Measurements from ENCODE around the gene CRABP2.

CRABP2 gene

DNA sequence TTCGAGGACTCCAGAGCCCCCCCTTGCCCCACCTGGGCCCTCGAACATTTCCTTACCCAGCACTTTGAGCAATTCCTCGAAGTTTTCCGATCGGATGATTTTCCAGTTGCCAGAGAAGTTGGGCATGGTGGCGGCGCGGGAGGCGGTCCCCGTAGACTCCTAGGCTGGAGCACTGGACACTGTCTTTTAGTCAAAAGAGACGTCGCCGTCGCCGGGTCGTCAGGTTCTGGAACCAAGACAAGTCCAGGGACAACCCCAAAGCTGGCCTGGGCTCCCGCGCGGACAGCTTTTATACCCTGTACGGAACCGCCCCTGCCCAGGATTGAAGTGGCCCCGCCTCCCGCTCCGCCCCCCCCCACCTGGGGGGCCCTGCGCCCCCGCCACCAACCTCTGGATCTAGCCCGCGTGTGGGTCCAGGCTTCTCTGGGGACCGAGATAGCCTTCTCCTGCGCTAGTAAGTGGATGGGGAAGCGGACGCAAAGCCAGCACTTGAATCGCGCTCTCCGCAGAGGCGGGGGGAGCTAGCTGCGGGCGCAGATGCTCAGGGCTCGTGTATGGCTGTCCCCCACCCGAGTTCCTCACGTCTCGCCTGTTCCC lies at the start of gene CRABP2:
CRABP2 (minus strand) TSS at position 263 of the 597 bp plus-strand sequence; CDS start at position 126, 137 bp downstream.
- FAIRE-seq = no peak

DNA sequence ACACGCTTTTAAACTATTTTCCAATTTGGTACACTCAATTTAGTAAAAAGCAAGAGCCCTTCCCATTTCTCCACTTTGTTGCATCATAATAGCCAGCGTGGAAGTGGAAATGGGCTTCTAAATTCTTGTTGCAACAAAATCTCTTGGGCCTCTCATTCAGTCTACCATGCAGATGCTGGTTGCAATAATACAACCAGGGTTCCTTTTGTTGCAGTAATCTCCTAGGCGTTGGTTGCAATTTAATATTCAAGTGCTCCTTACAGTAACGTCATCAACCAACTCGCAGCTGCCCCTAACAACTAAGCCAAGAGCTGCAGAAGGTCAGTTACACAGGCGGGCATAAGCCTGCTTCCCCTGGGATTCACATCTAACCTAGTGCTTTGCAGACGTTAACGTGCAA lies 48.8 kb upstream of the CRABP2 start:
- FAIRE-seq = no peak

DNA sequence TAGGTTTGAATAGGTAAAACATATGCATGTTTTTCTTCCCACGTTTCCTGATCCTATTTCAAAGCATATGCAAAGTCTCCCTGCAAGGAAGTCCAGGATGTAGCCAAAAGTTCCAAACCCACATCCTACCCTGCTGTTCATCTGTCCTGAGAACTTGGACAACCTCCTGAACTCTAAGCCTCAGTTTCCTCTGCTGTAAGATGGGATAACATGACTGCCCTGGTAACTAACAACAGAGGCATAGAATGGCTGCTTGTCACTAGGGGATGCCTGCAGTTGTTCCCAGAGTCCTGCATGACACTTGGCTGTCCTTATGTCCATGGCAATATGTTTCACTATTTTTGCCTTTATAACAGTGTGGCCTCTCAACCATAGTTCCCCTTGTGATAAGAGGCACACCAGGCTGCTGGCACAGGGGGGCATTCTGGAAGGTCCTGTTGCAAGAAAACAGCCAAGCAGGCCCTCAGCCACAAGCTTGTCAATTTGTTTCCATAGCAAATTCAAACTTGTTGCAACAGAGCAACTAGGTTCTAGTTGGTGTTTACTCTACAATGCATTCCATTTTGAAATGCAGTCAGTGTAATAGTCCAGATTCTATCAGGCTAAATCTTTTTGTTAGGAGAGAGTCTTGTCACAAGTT lies 47.6 kb upstream of the CRABP2 start:
- FAIRE-seq = no peak

DNA sequence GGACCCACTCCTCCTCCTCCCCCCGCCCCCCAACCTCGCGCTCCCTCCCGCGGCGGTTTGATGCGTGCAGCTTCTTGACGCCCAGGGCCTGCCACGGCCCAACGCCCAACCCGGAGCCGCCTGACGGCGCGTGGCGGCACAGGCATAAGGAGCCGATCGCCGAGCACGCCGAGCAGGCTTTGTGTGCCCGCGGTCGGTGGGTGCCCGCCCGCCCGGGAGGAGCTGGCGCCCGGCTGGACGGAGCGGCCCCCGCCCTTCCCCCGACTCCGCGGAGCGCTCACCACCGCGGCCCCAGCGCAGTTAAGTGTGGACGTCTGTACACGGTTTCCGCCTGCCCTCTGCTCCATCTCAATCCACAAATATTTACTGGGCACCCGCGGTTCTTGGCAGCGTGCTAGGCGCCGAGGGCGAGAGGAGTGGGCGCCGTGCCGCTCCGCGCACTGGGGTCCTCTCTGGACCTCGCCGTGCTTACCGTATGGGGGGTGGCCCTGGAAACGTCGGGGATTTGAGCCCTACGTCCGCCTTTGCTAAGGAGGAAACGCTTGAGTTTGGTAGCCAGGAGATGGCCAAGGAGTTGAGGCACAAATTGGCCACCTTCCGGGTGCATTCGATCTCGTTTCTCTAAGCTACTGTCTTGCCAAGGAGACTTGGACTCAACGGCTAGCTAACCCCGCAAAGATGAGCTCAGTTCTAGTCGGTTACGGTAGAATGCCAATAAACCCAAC lies 46.5 kb upstream of the CRABP2 start:
- no peak for FAIRE-seq

DNA sequence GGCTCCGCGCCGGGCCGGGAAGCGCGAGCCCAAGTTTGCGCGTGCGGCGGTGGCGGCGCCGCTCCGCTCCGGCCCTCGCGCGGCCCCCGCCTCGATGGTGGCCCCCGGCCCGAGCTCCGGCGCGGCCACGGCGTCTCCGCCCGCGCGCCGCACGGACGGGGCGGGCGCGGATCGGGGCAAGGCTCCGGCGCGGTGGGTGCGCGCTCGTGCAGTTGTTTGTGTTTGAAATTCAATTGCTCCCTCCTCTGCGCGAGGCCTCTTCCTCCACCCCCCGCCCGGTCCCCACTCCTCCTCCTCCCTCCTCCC lies 46.0 kb upstream of the CRABP2 start, which contains the start of gene HDGF:
HDGF (minus strand) TSS at position 225 of the 306 bp plus-strand sequence. CDS start 246 bp downstream, outside the sequence.
- no peak for FAIRE-seq

DNA sequence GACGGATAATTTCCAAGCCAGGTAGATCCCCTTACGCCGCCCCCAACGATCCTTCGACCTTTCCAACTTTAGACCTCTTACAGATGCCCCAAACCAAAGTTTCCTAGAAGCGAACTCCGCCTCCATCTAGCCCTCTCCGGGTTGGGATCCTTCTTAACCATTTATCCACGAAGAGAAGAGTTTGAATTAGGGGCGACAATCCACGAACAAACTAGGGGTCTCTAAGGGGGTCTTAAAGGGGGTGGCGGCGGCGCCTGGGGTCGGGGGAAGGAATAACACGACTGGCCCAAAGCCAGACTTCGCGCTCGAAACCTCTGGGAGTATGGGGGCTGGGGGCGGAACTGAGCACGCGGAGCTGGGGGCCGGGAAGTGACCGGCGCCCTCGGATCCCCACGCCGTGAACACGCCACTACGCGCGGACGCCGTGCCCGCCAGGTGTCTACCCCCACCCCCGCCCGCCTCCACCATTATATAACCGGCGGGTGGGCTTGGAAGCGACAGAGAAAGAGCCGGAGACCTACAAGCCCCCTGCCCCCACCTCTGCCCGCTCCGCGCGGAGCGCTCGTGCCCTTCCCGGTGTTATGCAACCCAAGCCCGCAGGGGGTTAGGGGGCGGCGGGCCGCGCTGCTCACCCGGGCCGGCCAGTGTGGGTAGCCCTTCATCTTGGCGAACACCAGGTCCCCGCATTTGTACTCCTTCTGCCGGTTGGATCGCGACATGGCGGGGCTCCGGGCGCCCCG lies 45.5 kb upstream of the CRABP2 start:
- FAIRE-seq = no peak

DNA sequence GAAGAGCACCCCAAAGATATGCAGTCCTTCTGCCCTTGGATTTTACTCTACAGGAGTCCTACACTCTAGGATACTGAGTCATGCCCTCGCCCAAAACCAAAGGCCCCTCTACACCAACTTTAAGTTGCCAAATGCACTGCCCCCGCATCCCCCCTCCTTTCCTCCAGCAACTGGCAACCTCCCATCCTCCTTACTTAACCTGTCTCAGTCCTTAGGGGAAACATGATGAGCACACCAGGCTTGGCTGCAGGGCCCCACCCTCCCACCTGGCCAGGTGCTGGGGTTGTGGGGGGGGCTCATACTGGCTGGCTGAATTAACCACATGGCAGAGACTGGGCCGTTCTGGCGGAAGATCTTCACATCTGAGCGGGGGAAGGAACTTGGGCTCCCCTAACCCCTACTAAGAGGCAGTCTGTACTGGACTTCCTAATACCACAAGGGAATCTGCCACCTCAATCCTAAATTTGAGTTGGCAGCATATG lies 44.8 kb upstream of the CRABP2 start:
- no peak for FAIRE-seq

DNA sequence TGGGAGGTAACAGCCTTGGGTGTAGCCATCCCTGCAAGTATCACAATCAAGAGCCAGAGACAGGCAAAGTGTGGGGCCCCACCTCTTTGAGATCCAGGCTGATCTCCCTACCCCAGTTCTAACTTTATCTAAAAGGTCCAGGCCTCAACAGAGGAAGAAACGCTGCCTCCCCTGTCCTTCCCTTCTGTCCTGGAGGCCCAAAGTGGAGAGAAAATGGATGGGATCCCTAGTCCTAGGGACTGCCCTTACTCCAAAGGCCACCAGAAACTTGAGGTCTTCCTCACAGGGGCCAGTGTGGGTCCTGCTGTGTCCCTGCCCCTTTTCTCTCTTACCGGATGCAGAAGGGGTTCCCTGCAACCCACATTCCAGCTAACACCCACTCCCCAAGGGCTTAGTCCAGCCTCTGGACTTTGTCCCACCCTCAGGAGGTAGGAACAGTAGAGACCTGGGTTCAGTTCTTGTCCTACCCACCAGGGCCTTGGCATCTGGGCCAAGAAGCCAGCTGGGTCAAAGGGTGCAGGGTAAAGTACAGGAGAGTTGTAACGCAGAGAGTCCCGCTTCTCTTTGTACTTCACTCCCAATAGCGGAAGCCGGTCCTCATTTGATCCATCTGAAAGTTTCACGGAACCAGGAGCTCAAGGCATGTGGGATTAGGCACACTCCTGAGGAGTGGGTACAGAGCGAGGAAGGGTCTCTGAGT lies 44.2 kb upstream of the CRABP2 start:
- FAIRE-seq = no peak

DNA sequence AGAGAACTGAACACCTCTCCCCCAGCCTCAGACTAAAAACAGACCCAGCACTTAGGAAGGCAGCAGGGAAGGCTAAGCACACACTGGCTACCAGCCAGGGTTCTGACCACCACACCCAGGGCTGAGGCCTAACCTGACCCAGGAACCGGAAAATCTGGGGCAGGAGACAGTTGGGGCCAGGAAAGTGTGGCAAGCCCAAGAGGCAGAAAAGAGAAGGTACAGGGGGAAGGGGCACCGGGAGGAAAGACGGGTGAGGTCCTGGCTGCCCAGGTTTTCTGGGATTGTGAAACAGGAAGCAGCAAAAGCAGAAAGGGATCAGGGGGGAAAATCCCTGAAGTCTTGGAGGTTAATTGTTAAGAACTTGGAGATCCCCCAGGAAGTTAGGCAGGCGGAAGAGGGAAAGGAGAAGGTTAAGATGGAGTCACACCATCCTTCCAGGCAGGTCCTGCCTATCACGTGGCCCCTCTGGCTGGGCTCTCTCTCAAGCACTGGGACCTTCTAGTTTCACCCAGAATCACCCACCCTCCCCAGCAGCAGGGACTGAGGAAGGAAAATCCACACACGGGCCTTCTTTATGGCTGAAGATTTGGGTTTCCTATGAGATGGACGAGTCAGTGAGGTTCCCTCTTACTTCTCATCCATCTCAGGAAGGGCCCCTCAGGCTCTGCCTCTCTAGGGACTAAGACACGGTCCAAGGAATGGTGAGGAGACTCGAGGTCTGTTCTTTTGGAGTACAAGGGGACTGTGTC lies 43.5 kb upstream of the CRABP2 start:
- FAIRE-seq = no peak

DNA sequence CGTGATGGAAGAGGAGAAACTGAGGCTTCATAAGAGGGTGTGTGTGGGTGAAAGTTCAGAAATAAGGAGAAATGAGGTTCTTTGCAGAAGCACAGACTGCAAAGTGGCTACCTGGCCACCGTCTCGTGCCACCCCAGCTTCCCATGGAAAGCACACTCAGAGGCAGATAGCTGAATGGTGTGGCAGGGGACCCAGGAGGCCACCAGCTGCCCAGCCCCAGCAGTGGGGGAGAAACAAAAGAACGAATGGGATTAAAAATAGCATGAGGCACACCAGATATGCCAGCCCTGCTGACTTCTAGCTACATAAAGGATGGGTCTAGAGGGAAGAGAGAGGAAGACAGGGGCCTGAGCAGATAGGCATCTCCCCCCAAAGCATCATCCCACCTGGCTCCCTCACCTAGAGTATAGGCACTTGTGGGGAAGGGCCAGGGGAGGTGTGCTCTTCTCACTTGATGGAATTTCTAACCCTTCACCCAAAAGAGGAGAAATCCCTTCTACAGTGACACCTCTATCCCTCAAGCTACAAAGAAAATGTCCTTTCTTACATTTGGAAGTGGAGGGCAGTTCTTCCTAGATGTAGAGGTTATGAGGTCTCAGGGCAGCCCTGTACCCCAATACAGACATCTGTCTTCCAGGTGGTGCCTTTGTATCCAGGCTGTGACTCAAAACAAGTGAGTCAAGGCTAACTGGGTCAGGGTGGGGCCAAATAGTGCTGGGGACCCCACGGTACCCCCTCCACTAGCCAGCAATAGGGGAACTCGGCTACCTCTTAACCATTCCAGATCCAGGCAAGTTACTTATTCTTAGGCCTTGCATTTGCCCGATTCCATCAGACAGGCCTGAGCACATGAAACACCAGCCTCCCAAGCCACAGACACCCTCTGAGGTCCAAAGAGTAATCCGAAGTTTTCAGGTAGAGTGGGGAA lies 42.6 kb upstream of the CRABP2 start:
- no peak for FAIRE-seq

DNA sequence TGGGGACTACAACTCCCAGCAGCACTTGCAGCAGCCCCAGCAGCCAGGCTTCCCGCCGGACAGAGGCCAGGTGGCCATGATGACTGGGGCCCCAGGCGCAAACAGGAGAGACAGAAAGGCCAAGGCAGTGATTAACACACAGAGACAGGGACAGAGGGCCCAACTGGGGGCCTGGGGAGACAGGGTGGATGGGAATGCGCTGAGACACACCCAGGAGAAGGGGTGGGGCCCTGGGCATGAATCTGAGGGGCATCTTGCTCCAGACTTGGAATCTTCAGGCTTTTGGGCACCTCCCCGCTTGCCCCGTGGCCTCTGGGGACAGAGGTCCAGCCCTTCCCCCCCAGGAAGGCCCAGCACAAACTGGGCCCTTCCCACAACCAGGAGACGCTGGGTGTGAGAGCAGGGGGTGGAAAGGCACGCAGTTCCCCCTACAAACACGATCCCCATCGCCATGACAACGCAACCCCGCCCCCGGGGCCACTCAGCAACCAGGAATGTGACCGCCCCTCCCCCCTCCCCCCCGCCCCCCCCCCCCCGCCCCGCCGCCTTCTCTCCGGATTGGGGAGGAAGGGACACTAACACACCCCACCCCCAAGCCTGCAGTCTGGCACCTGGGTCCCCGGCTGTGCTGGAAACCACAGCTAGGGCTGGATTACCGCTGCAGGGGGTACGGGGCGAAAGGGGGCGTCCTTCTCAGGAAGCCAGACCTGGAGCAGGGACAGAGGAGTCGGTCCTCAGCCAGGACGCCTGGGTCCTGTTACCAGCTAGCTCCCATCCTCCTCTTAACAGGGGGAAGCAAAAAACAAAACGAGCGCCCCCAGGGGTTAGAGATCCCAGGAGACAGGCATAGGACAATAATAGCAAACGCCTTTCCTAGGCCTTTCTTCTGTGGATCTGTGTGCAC lies 41.6 kb upstream of the CRABP2 start:
- FAIRE-seq = no peak

DNA sequence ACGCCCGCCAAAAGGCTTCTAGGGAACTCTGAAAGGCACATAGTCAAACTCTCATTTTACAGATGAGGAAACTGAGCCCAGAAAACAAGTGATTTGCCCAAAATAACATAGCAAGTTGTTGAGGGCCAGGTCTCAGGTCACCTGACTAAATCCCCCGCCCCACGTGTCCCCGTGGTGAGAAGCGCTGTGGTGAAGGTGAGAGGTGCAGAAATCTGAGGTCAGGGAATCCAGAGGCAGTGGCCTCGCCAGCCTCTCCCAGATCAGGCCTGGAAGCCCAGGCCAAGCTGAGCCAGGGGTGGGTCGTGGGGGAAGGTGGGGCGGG lies 41.0 kb upstream of the CRABP2 start:
- no peak for FAIRE-seq

DNA sequence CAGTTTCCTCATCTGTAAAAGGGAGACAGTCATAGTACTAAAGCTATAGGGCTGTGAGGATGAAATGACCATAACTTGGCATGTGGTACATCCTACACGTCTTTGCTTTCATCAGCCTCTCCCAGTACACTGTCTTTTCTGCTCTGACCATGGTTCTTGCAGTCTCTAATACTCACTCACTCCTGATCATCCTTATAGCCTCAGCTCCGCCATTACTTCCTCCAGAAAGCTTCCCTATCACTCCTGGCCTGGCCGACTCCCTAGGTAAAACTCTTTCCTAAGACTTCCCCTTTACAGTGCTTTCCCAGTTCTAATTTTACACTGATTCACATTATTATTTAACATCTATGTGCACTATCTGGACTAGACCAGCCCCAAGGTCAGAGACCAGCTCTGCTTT lies 40.5 kb upstream of the CRABP2 start:
- no peak for FAIRE-seq

DNA sequence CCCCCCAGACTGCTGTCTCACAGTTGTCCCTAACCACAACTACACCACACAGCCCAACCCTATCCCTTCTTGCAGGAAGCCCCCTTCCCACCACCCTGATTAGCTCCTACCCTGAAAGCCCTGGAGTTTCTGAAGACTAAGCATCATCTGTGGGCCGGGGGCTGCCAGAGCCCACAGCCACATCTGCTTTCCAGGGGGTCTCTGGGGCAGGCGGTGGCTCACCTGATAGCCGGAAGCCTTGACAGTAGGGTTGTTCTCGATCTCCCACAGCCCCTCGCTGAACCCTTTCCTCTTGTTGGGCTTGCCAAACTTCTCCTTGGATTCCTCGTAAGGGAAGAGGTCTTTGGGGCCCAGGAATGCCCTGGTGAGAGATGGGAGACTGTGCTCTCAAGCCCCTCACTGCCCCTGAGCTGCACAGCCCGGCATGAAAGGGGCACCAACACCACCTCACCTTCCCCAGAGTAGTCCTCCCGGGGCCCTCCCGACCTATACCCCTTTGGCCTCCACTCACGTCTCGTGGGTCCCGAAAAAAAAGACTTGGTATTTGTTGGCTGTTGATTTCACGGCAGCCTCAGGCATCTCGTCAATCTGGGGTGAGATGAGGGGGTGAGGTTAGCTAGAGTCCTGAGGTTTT lies 39.5 kb upstream of the CRABP2 start:
- no peak for FAIRE-seq

DNA sequence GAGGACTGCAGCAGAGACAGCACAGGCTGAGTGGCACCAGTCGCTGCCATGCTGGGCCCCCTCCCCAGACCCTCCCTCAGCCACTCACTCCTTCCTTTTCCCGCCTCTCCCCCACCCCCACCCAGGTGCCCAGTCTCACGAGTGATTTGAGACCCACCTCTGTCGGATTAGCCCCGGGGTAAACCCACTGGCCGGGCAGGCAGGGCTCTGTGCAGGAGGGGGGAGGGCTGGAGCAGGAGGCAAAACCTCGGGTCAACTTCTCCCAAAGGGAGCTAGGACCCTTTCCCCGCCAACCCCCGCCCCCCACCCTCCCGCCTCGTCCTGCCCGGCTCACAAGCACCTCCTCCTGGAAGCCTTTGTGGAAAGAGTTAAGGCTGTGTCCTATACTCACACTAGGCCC lies 39.0 kb upstream of the CRABP2 start:
- no peak for FAIRE-seq

DNA sequence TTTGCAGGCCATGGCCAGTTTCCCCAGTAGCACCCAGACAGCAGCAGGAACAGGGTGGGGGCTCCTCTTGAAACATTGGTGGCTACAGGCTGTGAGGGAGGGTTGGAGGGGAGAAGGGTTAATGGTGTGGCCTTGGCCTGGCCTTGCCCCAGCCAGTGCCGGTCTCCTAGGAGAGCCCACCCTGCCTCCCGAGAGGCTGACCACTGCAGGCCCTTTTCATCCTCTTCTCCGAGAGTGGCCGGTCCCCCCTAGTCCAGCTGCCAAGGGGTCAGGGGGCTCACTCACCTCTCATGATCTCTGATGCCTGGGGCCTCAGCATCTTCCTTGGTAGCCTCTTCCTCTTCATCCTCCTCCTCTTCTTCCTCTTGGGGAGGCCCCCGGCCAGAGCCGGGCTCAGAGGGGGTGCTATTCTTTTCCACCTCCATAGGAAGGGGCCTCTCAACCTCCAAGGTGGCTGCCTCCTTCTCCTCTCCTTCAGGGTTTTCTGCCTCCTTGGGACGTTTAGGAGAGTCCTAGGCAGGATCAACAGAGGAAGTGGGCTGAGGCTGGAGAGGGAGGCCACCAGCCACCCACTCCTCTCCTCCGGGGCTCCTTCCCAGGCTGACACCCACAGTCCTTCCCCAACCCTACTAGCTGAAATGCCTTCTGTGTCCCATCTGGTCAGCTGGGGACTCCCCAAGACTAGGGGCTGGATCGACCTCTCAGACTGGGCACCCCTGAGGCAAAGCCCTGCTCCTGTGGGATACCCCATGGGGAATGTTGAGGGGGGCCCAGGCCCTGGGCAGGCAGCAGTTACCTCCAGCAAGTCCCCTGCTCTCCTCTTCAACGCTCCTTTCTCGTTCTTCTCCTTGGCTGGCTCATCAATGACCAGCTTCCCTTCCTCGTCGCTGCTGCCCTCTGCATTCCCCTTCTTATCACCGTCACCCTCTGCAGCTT lies 38.3 kb upstream of the CRABP2 start:
- FAIRE-seq = no peak

DNA sequence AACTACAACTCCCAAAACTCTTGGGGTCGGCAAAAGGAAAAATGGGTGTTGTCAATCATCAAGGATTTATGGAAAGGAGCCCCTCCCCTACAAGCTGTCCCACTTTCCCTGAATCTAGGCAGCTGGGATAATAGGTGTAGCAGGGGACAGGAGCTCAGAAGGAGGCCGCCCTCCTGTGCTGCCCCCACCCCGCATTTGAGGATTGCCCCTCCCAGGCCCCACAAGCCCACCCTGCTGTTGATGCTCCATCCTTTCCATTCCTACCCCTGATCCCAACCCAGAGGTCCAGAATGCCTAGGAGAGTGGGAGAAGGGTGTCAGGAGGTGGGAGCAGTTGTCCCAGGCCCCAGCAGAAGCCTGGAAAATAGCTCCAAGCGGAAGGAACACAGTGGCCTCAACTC lies 37.4 kb upstream of the CRABP2 start:
- FAIRE-seq = no peak

DNA sequence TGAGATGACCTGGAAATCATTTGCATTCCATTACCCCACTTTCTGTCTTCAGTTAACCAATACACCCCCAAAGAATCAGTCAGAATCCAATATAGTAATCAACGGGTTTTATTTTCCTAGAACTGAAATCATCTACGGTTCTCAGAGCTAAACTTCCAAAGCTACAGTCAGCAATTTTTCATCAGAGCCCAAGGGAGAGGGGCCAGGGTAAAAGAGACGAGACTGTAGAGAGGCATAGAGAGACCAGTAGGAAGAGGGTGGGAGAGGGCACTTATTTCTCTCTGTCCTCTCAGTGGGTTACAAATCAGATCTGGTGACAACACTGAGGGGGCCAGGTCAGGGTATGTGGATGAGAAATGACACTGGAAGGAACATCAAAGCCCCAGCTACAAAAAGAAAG lies 36.6 kb upstream of the CRABP2 start:
- no peak for FAIRE-seq

All from islet of Langerhans (tissue), 1 donor.